OCI-M1 (cell line): ENCODE results near the gene TTLL3.

Source experiments
- DNase-seq: peaks from one replicate; lab custom pipeline; 2025; lab: John Stamatoyannopoulos, UW

The TTLL3 gene

DNA sequence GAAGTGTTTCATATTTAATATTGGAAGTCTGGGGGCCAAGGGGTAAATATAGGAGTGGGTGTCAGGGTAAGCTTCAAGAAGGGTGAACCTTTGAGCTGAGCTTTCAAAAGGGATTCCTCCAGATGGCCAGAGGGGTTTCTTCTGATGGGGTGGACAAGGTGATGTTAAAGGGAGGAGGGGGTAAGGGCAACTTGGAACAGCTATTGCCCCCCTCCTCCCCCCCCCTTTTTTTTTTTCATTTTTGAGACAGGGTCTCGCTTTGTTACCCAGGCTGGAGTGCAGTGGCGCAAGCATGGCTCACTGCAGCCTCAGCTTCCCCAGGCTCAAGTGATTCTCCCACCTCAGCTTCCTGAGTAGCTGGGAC is 2.1 kb upstream of the TTLL3 start:
- no peak for DNase-seq

DNA sequence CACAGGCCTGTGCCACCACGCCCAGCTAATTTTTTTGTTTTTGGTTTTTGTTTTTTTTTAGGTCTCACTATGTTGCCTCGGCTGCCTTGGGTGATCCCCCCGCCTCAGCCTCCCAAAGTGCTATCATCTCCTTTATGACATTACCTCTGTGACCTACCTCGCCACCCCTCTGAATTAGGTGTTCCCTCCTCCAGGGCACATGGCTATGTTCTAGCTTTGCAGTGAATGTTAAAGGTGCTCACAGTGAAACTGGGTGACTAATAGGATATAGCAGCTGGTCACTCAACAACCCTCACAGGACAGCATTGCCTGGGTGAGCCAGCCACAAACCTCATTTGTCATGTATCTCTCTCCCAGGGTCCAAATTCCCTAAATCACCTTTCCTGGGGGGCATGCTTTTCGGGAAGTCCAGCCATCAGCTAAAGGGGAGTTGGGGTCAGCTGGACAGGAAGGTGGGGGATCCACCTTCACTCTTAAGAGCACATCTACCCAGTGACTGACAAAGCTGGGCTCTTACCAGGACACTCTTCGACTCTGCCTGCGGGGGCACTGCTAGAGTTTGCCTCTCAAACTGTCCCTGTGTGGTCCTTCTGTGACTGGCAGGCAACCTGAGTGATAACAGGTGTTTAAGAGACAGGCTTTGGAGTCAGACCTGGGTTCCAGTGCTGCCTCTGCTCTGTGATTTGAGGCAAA is 1.6 kb upstream of the TTLL3 start:
- peak; percentile 83 for DNase-seq

DNA sequence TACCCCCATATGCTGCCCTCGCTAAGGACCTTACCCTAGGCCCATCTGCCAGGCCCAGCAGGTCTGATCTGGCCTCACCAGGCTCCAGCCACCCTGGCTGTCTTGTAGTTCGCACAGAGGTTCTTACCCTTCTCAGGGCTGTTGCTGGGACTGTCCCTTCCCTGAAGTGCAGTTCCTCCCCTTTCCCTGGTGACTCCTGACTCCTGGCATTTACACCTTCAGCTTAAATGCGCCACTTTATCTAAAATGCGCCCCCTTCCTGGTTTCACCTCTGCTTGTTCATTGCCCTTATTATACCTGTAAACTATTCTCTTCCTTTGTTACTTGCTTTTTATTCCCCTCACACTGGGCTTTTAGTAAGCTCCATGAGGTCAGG is 835 bp upstream of the TTLL3 start:
- no peak for DNase-seq

DNA sequence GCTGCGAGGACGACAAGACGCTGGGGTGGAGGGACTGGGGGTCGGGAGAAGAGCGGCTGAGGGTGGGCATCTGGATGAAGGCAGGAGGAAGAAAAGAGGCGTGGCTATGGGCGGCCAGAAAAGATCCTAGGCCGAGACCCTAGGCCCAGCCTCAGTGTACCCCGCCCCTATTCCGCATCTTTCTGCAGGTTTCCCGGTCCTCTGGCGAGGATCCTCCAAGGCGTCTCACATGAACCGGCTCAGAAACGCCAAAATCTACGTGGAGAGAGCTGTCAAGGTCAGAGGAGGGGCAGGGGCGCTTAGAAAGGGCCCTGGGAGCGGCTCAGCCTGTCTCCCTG is 340 bp downstream of the TTLL3 start:
- DNase-seq = no peak

DNA sequence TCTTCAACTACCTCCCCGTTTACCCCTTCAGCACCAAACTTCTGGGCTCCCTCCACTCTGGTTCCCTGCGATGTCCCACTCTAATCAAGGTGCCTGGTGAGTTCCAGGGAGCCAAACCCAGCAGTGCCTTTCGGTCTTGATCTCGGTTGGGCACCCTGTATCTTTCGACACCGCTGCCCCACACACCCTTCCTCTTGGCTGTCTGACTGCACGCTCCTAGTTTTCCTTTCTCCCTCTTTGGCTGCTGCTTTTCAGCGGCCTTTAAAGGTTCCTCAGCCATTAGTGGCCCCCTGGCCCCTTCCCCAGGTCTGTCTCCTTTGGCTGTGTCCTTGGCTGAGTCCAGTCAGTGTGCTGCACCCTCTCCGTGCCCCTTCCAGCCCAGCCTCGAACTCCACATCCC is 784 bp downstream of the TTLL3 start:
- no peak for DNase-seq

DNA sequence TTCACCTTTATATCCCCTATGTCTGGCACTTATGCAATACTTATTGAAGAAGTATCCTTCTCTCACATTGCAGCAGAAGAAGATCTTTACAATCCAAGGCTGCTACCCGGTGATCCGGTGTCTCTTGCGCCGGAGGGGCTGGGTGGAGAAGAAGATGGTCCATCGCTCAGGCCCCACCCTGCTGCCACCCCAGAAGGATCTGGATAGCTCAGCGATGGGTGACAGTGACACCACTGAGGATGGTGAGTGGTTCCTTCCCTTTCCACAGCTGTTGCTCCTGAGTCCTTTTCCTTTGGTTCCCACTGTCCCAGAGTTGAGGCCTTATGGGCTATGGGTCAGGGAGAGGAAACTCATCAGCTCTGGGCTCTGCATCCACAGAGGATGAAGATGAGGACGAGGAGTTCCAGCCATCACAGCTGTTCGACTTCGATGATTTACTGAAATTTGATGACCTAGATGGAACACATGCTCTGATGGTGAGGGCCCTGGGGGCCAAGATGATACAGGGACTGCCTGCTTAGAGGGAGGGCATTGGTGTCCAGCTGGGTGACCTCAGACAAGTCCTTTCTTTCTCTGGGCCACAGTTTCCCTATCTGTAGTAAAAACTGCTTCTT is 2.9 kb downstream of the TTLL3 start:
- no peak for DNase-seq

DNA sequence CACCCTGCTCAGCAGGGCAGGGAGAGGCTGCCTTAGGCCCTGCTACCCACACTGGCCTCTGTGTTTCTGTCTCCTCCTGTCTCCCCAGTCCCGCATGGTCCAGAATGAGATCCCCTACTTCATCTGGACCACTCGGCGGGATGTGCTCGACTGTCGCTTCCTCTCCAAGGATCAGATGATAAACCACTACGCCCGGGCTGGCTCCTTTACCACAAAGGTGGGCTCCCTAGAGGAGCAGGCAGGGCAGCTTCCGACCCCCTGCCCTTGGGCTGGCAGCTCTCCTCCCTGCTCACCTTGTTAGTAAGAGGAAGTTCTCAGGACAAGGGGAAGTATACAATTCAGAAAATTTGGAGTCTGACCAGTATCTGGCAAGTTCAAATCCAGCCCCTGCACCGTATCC is 5.9 kb downstream of the TTLL3 start:
- DNase-seq = no peak

DNA sequence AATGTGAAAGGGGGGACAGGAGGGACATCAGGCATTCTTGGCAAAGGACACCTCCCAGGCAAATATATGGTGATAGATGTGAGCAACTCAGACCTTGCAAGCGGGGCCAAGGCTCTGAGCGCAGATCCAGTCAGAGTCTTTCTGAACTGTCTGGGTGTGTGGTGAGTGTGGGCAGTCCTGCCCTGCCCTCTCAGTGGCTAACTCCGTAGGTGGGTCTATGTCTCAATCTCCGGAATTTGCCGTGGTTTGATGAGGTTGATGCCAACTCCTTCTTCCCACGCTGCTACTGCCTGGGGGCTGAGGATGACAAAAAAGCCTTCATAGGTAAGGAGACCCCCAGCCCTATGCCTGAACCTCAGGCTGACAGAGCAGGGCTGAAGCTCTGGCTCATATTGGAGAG is 7.4 kb downstream of the TTLL3 start:
- no peak for DNase-seq

DNA sequence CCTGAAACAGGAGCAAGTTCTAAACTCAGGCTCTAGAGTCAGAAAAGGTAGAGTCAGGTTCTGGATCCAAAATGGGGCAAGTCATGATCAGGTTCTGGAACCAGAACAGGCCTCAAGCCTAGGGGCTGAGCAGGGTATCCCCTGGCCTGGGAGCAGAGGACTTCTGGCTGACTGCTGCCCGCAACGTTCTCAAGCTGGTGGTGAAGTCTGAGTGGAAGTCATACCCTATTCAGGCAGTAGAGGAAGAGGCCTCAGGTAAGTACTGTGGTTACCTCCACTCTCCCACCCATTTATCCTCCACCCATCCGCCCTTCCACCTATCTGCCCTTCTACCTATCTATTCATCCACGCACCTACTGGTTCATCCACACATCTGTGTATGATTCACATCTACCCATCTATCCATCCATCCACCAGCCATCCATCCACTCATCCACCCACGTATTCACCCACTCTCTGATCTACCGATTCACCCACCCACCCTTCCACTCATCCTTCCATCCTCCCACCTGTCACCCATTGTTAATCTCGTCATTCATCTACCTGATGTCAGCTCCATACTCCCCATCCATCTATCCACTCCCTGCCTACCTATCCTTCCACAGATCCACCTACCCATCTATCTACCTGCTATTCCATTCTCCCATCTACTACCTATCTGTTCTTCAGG is 8.7 kb downstream of the TTLL3 start:
- DNase-seq = no peak

DNA sequence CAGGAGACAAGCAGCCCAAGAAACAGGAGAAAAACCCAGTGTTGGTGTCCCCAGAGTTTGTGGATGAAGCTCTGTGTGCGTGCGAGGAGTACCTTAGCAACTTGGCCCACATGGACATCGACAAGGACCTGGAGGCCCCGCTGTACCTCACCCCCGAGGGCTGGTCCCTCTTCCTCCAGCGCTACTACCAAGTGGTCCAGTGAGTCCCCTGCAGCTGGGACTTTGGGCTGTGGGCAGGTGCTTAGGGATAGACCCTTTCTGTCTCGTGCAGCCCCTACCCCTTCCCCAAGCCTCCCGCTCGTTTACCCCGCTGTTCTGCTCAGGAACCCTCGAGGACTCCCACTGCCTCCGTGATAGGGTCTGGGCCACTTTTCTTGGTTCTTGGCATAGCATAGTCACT is 10.5 kb downstream of the TTLL3 start:
- DNase-seq = no peak

DNA sequence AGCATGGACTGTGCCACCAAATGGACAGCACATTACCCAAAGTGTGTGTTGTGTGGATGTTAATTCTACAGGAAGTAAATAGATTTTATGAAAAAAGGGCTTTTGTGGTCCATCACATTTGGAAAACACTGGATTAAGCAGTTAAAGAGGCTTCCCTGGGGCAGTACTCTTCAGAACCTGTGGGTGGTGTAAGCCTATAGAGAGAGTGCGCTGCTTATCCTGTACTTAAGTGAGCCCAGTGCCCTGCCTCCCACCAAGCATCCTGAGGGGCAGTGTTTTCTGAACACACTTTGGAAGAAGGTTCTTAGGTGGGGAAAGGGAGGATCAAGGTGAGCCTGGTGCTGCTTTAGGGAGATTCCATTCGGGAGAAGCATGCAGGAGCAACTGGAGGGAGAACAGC is 10.9 kb downstream of the TTLL3 start:
- peak; percentile 30 for DNase-seq

DNA sequence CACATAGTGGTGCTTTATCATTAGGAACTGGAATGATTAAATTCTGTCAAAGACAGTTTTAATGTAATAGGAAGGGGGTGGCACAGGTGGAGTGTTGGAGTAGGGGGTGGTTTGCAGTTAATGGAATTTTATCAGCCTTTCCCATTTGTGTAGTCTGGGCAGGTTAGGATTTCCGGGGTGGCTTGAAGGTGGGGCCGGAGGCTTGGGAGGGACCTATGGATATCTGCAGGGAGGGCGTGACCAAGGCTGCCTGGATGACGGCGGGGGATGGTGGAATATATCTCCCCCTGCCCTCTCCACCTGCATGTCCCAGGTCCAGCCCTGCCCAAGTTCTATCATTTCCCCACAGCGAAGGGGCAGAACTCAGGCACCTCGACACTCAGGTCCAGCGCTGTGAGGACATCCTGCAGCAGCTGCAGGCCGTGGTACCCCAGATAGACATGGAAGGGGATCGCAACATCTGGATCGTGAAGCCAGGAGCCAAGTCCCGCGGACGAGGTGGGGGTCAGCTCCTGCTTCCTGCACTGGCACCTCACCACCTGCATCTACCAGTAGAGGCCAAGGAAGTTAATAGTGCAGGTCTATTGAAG is 15.5 kb downstream of the TTLL3 start:
- DNase-seq = no peak

DNA sequence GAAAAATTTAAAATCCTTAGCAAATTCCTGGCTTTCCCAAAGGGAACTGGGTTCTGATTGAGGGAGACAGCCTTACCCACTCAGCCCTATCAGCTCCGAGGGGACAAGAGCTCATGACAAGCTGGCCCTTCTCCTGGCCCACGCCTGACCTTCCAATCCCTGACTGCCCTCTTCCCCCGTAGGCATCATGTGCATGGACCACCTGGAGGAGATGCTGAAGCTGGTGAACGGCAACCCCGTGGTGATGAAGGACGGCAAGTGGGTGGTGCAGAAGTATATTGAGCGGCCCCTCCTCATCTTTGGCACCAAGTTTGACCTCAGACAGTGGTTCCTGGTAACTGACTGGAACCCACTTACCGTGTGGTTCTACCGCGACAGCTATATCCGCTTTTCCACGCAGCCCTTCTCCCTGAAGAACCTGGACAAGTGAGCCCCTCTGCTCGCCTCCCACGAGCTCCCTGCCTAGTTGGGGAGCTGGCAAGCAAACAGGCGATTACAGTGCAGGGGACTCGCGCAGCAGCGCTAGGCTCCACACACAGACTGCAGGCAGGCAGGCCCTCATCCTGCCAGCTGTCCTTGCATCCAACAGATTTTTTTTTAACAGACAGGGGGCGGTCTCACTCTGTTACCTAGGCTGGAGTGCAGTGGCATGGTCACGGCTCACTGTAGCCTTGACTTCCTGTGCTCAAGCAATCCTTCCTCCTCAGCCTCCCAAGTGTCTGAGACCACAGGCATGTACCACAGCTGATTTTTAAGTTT is 16.9 kb downstream of the TTLL3 start:
- peak; percentile 56 for DNase-seq

DNA sequence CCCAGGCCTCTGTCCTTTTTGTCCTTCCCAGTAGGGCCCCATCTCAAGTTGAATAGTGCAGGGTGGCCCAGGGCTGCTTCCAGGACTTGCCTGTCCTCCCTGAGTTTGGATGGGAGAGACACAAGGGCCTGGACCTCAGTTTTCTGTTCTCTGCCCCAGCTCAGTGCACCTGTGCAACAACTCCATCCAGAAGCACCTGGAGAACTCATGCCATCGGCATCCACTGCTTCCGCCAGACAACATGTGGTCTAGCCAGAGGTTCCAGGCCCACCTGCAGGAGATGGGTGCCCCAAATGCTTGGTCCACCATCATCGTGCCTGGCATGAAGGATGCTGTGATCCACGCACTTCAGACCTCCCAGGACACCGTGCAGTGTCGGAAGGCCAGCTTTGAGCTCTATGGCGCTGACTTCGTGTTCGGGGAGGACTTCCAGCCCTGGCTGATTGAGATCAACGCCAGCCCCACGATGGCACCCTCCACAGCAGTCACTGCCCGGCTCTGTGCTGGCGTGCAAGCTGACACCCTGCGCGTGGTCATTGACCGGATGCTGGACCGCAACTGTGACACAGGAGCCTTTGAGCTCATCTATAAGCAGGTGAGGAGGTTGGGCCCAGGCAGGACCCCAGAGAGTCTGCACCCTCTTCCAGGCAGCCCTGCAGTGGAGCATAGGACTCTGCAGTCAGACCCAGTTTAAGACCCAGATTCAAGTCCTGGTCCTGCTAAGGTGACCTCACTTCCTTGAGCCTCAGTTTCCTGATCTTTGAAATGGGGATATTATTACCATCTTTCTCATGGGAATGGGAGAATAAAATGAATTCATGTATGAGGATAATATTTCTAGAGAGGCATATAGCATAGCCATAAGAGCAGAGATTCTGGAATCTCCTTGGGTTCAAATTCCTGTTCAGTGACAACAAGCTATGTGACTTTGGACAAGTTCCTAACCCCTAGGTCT is 19.0 kb downstream of the TTLL3 start:
- no peak for DNase-seq

DNA sequence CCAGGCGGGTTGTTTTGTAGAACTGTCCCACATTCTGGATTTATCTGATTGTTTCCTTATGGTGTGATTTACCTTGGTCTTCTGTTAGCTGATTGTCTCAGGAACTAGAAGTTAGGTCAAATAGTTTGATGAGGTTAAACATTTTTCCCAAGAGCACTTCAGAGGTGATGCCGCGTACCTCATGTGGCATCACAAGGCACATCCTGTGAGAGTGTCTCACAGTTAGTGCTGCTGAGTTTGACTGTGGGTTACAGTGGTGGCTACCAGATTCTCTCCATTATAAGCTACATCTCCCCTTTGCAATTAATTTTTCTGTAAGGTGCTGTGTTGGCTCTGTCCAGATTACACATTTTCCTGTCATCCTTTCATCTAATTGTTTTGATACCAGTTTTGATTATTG is 21.2 kb downstream of the TTLL3 start:
- no peak for DNase-seq

DNA sequence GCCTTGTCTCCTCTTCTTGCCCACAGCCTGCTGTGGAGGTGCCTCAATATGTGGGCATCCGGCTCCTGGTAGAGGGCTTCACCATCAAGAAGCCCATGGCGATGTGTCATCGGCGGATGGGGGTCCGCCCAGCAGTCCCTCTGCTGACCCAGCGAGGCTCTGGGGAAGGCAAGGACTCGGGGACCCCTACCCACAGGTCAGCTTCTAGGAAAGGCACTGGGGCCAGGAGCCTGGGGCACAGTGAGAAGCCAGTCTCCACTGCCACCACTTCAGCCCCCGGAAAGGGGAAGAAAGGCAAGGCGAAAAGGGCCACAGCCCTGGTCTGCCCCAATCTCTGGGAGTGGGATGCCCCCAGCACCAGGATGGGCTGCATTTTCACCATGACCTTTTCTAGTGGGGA is 23.0 kb downstream of the TTLL3 start:
- DNase-seq = no peak

DNA sequence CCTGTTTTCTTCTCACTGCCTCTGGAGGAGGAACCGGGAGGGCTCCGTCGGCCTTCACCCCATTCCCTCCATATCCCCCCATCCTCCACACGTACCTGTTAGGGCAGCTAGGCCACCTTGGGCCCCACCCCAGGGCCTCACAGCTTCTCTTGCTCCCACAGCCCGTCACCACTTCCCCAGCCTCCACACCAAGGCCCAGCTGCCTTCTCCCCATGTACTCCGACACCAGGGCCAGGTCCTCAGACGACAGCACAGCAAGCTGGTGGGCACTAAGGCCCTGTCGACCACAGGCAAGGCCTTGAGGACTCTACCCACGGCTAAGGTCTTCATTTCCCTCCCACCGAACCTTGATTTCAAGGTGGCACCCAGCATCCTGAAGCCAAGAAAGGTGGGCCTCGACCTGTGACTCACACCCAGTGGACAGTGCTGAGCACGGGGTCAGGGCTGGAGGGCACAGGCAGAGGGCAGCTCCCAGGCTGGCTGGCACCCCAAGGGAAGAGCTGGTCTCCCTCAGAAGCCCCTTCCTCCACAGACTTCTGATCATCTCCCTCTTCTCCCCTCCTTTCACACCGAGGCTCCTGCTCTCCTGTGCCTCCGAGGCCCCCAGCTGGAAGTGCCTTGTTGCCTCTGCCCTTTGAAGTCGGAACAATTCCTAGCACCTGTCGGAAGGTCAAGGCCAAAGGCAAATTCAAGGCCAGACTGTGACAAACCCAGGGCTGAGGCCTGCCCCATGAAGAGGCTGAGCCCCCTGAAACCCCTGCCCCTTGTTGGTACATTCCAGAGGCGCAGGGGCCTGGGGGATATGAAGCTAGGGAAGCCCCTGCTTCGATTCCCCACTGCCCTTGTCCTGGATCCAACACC is 24.7 kb downstream of the TTLL3 start:
- DNase-seq = no peak

DNA sequence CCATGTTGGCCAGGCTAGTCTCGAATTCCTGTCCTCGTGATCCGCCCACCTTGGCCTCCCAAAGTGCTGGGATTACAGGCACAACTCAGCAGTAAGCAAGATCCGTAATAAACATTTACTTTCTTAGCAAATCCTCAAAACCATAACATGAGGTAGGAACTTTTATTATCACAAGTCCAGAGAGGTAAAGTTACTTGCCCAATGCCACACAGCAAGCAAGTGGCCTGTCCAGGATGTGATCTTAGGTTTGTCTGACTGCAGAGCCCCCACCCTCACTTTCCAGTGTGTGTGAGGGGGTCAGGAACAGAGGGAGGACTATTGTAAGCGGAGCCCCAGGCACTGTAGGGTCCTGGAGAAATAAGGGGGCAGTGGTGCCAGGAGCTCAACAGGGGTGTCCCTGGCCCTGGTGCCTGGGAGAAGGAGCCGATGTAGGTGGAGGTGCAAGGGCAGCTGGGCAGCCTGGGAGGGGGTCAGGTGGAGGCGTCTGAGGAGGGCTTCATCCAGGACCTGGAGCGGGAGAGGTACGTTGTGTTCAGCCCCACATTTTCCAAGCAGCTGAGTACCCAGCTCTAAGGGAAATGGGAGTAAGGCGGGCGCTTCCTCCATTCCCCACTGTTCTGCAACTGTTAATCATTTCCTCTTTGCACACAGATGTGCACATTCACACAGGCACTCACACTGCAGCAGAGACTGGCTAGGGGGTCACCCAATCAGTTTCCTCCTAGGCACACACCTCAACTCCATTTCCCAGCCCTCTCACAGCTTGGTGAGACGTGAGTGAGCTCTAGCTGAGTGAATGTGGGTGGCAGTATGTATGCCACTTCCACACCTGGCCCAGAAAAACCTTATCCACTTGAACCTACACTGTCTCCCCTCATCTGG is 27.9 kb downstream of the TTLL3 start:
- no peak for DNase-seq

DNA sequence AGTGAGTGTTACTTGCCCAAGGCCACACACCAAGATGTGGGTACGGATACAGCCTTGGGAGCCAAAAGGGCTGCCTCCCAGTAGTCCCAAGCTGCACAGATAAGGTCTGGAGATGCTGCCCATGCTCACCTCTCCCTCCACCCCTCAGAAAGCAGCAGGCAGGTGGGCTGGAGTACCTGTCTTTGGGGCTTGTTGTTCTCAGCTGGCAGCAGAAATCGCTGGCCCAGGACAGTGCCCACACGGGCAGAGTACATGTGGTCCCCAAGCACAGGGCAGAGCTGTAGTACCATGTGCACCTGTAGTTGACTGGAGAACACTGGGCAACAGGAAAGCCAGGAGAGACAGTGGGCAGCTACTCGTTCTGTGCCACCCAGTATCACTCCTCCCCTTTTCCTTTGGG is 28.8 kb downstream of the TTLL3 start:
- no peak for DNase-seq

DNA sequence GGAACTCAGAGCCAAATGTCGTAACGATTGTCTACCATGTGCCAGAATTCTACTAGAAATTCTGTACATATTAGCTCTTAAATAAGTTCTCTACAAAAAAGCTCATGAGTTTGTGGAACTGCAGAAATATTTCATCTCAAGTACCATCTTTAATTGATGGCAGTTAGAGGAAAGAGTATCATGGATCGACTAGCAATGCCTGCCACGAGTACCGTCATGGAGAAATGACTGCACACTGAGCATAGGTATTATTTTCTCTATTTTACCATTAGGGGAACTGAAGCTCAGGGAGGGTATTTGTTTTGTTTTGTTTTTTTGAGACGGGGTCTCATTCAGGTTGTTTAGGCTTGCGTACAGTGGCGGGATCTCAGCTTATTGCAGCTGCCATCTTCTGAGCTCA is 31.0 kb downstream of the TTLL3 start:
- no peak for DNase-seq
